Endodermal cell (in vitro differentiated cells): ENCODE measurements around the gene BCL2. TPM values are rescaled to one million over a fixed set of nuclear protein-coding genes. Genes with fewer than 3 reads are reported as not detected.

ENCODE experiments used
- DNase-seq: peaks from one replicate; pipeline ENCODE4 v3.0.0-alpha.2; 2017
- H3K27ac ChIP-seq: 2 replicates; pipeline ENCODE4 v1.5.1; 2013; ENCODE audit warnings: mild to moderate bottlenecking, low read depth, low read length, moderate library complexity
- H3K27me3 ChIP-seq: 2 replicates; pipeline ENCODE4 v1.6.1; 2013; ENCODE audit warnings: mild to moderate bottlenecking, low read length, moderate library complexity; ENCODE audit not compliant: insufficient read depth, control insufficient read depth, poor library complexity, severe bottlenecking
- H3K36me3 ChIP-seq: 2 replicates; pipeline ENCODE4 v1.7.0; 2013; ENCODE audit warnings: mild to moderate bottlenecking, low read length, moderate library complexity; ENCODE audit not compliant: control insufficient read depth, insufficient read depth
- H3K4me1 ChIP-seq: one replicate; pipeline ENCODE4 v1.7.0; 2013; ENCODE audit warnings: low read length; ENCODE audit not compliant: control insufficient read depth, insufficient read depth
- H3K4me3 ChIP-seq: 2 replicates; pipeline ENCODE4 v1.5.1; 2013; ENCODE audit warnings: mild to moderate bottlenecking, low read length, moderate library complexity
- H3K9ac ChIP-seq: 2 replicates; pipeline ENCODE4 v1.6.1; 2013; ENCODE audit warnings: mild to moderate bottlenecking, low read length, moderate library complexity; ENCODE audit not compliant: poor library complexity, severe bottlenecking; ENCODE audit errors: extremely low read depth
- H3K9me3 ChIP-seq: 2 replicates; pipeline ENCODE4 v1.6.1; 2013; ENCODE audit warnings: mild to moderate bottlenecking, low read length, moderate library complexity; ENCODE audit not compliant: control insufficient read depth
- H3K27ac Mint-ChIP-seq: 2 replicates; pipeline ENCODE4 v1.8.0; 2020; ENCODE audit warnings: mixed read lengths
- H3K27me3 Mint-ChIP-seq: 2 replicates; pipeline ENCODE4 v1.8.0; 2021; ENCODE audit warnings: mild to moderate bottlenecking, mixed read lengths; ENCODE audit not compliant: insufficient read depth
- H3K36me3 Mint-ChIP-seq: 2 replicates; pipeline ENCODE4 v1.8.0; 2020; ENCODE audit warnings: low read depth, mixed read lengths
- H3K4me1 Mint-ChIP-seq: 2 replicates; pipeline ENCODE4 v1.8.0; 2020; ENCODE audit warnings: mixed read lengths
- H3K4me3 Mint-ChIP-seq: 2 replicates; pipeline ENCODE4 v1.8.0; 2020; ENCODE audit warnings: mild to moderate bottlenecking, moderate library complexity, mixed read lengths
- H3K9me3 Mint-ChIP-seq: 2 replicates; pipeline ENCODE4 v1.8.0; 2020; ENCODE audit warnings: mild to moderate bottlenecking, mixed read lengths
- CTCF ChIP-seq: fragments of 200-600 bp; sonication (generic); conservative IDR thresholded peaks from 2 replicates; pipeline ENCODE4 v1.5.0; 2021; ENCODE audit warnings: antibody characterized with exemption, mild to moderate bottlenecking
- WGBS, 2 experiments: methylation state at CpG; one replicate each; pipeline versions ENCODE4 v1.1.5 to v1.1.7; 2013; ENCODE audit warnings: missing lambda C conversion rate in 2 of 2, mixed read lengths in 1 of 2; ENCODE audit not compliant: insufficient coverage in 1 of 2, insufficient read length in 1 of 2; 5-methylcytosine and 5-hydroxymethylcytosine counted together
- total RNA-seq, 2 donors: library from RNA; stranded (reverse); fragmentation: NEBNext Ultra II Directional in 1 of 2; extraction: Animal tissue kit (Norgen Biotek cat#: 25700) in 1 of 2; gene quantifications; 2 replicates in 1 of 2; 3 replicates in 1 of 2; pipeline ENCODE4 v1.2.1, GENCODE V29; 2021

Gene BCL2
- total RNA-seq, 2 donors from 2014 or later: 1.4 to 2.3 TPM

DNA sequence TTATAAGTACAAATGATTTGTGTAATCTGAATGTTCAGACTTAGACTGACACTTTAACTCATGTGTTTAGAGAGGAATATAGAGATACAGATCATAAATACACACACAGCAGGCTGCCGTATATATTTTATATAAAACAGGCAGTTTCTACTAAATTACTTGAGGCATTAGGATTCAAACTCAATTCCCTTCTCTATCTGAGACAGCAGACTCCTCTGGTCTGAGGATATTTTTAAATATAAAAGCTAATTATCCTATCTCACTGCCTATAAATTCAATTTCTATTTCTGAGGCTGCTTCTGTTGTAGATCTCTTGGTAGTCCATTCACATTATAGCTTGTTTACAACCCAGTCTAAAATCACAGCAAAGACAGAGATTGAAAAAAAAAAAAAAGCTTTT is 46.9 kb downstream of the BCL2 start:
- H3K4me3 ChIP-seq: no peak overlapping the region
- Mint-ChIP-seq H3K36me3 (no peaks in the 10 kb centered on the region), H3K4me3 (no peak overlapping the region), H3K9me3 (no peaks in the 10 kb centered on the region), H3K27me3 (no peaks in the 10 kb centered on the region), H3K4me1 (peaks cover 10% of the 10 kb centered on the region), H3K27ac (no peak overlapping the region)
- no peaks in the 10 kb centered on the region for H3K9me3 ChIP-seq
- H3K4me1 ChIP-seq: no peaks in the 10 kb centered on the region
- whole genome bisulfite sequencing, 2 experiments: no CpG with 5 or more reads among the region's 1 CpG
- H3K36me3 ChIP-seq: no peaks in the 10 kb centered on the region
- H3K9ac ChIP-seq: no peak overlapping the region
- no peaks in the 10 kb centered on the region for H3K27me3 ChIP-seq
- TF ChIP-seq CTCF: no peak
- no peak for DNase-seq
- no peak overlapping the region for H3K27ac ChIP-seq

- Histone ChIP-seq H3K9me3 (no peaks in the 10 kb centered on the region), H3K27me3 (no peaks in the 10 kb centered on the region), H3K4me3 (no peak overlapping the region), H3K9ac (no peak overlapping the region), H3K36me3 (no peaks in the 10 kb centered on the region), H3K4me1 (no peaks in the 10 kb centered on the region), H3K27ac (no peak overlapping the region)
- H3K36me3 Mint-ChIP-seq: no peaks in the 10 kb centered on the region
- no peaks in the 10 kb centered on the region for H3K9me3 Mint-ChIP-seq
- H3K4me3 Mint-ChIP-seq: no peak overlapping the region
- peaks cover 10% of the 10 kb centered on the region for H3K4me1 Mint-ChIP-seq
- TF ChIP-seq CTCF: no peak
- no peak overlapping the region for H3K27ac Mint-ChIP-seq
- DNase-seq: no peak
- 91 to 96% methylated on average over 1 to 3 of the region's 3 CpGs for WGBS, 2 experiments
- H3K27me3 Mint-ChIP-seq: no peaks in the 10 kb centered on the region
Observed at GRCh38 chr18:63271881-63272299, 47.7 kb downstream of the BCL2 start.

DNA sequence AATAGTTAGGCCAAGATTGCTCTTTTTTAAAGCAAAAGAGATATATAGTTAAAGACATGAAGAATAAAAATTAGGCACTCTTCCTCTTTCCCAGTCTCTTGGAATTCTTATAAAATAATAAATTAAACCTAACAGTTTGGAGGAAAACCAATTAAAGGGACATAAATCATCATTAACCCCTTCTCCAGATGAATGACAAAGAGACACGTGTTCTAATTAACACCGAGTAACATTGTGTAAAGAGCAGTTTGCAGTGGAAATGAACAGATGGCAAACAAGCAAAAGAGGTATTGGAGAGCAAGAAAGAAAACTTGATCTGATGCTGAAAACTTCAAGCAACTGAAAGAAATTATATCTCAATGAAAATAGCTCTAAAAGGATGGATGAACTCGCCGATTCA is 48.4 kb downstream of the BCL2 start:
- H3K27me3 ChIP-seq: no peaks in the 10 kb centered on the region
- Mint-ChIP-seq H3K9me3 (no peaks in the 10 kb centered on the region), H3K27ac (no peak overlapping the region), H3K36me3 (no peaks in the 10 kb centered on the region), H3K27me3 (no peaks in the 10 kb centered on the region), H3K4me1 (peaks cover 10% of the 10 kb centered on the region), H3K4me3 (no peak overlapping the region)
- no peak for DNase-seq
- no peak overlapping the region for H3K9ac ChIP-seq
- no peaks in the 10 kb centered on the region for H3K36me3 ChIP-seq
- WGBS, 2 experiments: 93 to 100% methylated on average over 4 of the region's 4 CpGs
- no peak for TF ChIP-seq CTCF
- H3K9me3 ChIP-seq: no peaks in the 10 kb centered on the region
- no peak overlapping the region for H3K27ac ChIP-seq
- H3K4me1 ChIP-seq: no peaks in the 10 kb centered on the region
- H3K4me3 ChIP-seq: no peak overlapping the region
